ENCODE measurements around the gene CATSPER3.

DNA sequence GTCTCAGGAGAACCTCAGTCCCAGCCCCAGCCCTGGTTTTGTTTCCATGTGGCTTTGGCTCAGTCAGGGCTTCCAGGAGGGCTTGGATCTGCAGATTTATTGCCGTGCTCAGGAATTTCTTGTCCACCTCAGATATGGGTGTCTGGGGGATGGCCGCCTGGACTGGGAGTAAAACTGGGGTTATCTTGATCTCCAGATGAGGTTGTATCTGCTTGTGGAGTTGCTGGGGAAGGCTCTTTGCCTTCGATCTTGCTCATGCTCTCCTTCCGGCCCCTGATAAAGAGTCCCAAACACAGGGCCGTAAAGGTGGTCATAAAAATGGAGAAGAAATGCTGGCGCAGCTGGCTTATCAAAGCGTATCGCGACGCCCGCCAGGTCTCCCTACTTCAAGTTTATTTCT, 84.2 kb downstream of the CATSPER3 start:
- TF ChIP-seq, protein P1, sequence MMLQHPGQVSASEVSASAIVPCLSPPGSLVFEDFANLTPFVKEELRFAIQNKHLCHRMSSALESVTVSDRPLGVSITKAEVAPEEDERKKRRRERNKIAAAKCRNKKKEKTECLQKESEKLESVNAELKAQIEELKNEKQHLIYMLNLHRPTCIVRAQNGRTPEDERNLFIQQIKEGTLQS (IDR thresholded peaks at IDR 0.05; ENCODE audit: insufficient read depth, low read depth, low read length): no peak
- TF ChIP-seq SIN3A (conservative IDR thresholded peaks at IDR 0.05 in 1 of 2, IDR thresholded peaks at IDR 0.05 in 1 of 2; ENCODE audit: low read depth in 1 of 2, low read length in 2 of 2): no peak
